ENCODE data around the gene VWA8.

DNA sequence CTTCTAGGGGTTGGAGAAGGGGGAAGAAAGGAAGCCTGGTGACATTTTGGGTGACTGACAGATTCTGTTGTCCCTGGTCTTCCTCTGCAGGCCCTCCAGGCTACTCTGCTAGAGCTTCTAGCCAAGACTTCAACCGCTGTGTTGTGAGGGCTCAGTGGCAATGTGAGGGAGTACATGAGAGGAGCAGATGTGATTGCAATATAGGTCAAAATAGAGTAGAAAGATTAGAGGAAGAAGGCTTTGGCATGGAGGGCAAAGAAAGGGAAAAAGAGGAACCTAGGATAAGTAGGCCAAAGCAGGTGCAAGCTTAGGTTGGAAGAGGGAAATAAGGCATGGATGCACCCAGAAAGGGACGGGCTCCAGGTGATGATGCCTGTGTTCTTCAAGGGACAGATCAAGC lies 286.7 kb downstream of the VWA8 start:
- TF ChIP-seq, protein P1, sequence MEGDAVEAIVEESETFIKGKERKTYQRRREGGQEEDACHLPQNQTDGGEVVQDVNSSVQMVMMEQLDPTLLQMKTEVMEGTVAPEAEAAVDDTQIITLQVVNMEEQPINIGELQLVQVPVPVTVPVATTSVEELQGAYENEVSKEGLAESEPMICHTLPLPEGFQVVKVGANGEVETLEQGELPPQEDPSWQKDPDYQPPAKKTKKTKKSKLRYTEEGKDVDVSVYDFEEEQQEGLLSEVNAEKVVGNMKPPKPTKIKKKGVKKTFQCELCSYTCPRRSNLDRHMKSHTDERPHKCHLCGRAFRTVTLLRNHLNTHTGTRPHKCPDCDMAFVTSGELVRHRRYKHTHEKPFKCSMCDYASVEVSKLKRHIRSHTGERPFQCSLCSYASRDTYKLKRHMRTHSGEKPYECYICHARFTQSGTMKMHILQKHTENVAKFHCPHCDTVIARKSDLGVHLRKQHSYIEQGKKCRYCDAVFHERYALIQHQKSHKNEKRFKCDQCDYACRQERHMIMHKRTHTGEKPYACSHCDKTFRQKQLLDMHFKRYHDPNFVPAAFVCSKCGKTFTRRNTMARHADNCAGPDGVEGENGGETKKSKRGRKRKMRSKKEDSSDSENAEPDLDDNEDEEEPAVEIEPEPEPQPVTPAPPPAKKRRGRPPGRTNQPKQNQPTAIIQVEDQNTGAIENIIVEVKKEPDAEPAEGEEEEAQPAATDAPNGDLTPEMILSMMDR (IDR thresholded peaks at IDR 0.05): no peak
- TF ChIP-seq POLR2A (IDR thresholded peaks at IDR 0.05): no peak

All from thyroid gland (tissue), 4 donors.